WTC11 (cell line): ENCODE measurements around the gene NDST3. TPM values are rescaled to one million over a fixed set of nuclear protein-coding genes. Genes with fewer than 3 reads are reported as not detected.

Experiments used
- ATAC-seq: fragments of 200-7000 bp; cut with Tn5 transposase; 2 replicates; pipeline ENCODE4 v1.10.0; 2021; ENCODE audit warnings: mild to moderate bottlenecking, moderate library complexity
- CTCF ChIA-PET: fragments of 300-600 bp; sonication (Branson Sonifier 250); formaldehyde crosslinking; loops from one replicate; lab custom pipeline; 2021; ENCODE audit warnings: antibody characterized with exemption; lab: Charles Lee
- POLR2A ChIA-PET: fragments of 350-600 bp; sonication (Branson Sonifier 250); formaldehyde crosslinking; loops from one replicate; lab custom pipeline; 2021; ENCODE audit warnings: antibody characterized with exemption; lab: Charles Lee
- DNase-seq: peaks from one replicate; pipeline ENCODE4 v3.0.0; 2021; ENCODE audit warnings: low spot score
- H3K27ac Mint-ChIP-seq: 2 replicates; pipeline ENCODE4 v1.8.0; 2021; ENCODE audit warnings: mixed read lengths
- H3K27me3 Mint-ChIP-seq: 2 replicates; pipeline ENCODE4 v1.8.0; 2021; ENCODE audit warnings: low read depth, mild to moderate bottlenecking, moderate library complexity, mixed read lengths
- H3K36me3 Mint-ChIP-seq: 2 replicates; pipeline ENCODE4 v1.8.0; 2021; ENCODE audit warnings: mixed read lengths
- H3K4me1 Mint-ChIP-seq: 2 replicates; pipeline ENCODE4 v1.8.0; 2022; ENCODE audit warnings: mixed read lengths
- H3K4me3 Mint-ChIP-seq: 2 replicates; pipeline ENCODE4 v1.8.0; 2021; ENCODE audit warnings: mild to moderate bottlenecking, moderate library complexity, mixed read lengths
- H3K9me3 Mint-ChIP-seq: 2 replicates; pipeline ENCODE4 v1.8.0; 2021; ENCODE audit warnings: mixed read lengths
- CBFB ChIP-seq: sonication (generic); formaldehyde crosslinking; IDR thresholded peaks from 2 replicates; pipeline ENCODE4 v1.8.1; 2022; ENCODE audit warnings: mild to moderate bottlenecking, low read depth, missing genetic modification reagents
- ETV6 ChIP-seq: sonication (generic); formaldehyde crosslinking; IDR thresholded peaks from 2 replicates; pipeline ENCODE4 v1.8.1; 2022; ENCODE audit warnings: mild to moderate bottlenecking, missing genetic modification reagents
- FOXK1 ChIP-seq: sonication (generic); formaldehyde crosslinking; IDR thresholded peaks from 2 replicates; pipeline ENCODE4 v1.8.0; 2022; ENCODE audit warnings: mild to moderate bottlenecking, moderate library complexity, missing genetic modification reagents
- JAZF1 ChIP-seq: fragments of 250-450 bp; sonication (Bioruptor Pico); IDR thresholded peaks from 2 replicates; pipeline ENCODE4 v1.9.0; 2021; ENCODE audit warnings: moderate library complexity, mild to moderate bottlenecking, inconsistent platforms
- NFYB ChIP-seq: sonication (generic); formaldehyde crosslinking; conservative IDR thresholded peaks from 2 replicates; pipeline ENCODE4 v1.8.0; 2022; ENCODE audit warnings: low read depth, missing genetic modification reagents
- OVOL2 ChIP-seq: fragments of 250-450 bp; sonication (Bioruptor Pico); IDR thresholded peaks from 2 replicates; pipeline ENCODE4 v1.9.0; 2021; ENCODE audit warnings: mild to moderate bottlenecking, borderline replicate concordance
- SMAD3 ChIP-seq: sonication (generic); formaldehyde crosslinking; IDR thresholded peaks from 2 replicates; pipeline ENCODE4 v1.8.0; 2022; ENCODE audit warnings: missing genetic modification reagents, mild to moderate bottlenecking, borderline replicate concordance
- SP1 ChIP-seq: sonication (generic); formaldehyde crosslinking; conservative IDR thresholded peaks from 2 replicates; pipeline ENCODE4 v1.8.1; 2022; ENCODE audit warnings: missing genetic modification reagents
- ZNF121 ChIP-seq: sonication (generic); formaldehyde crosslinking; IDR thresholded peaks from 2 replicates; pipeline ENCODE4 v1.8.0; 2023; ENCODE audit warnings: missing genetic modification reagents
- ZNF219 ChIP-seq: sonication (generic); formaldehyde crosslinking; IDR thresholded peaks from 2 replicates; pipeline ENCODE4 v1.8.0; 2023; ENCODE audit warnings: missing genetic modification reagents, mild to moderate bottlenecking, borderline replicate concordance
- total RNA-seq: library from RNA; stranded (reverse); gene quantifications from 3 replicates; pipeline ENCODE4 v1.2.3, GENCODE V29; 2021
- TF ChIP-seq, protein P1 (sequence below): fragments of 200-600 bp; IDR thresholded peaks from 2 replicates; pipeline ENCODE4 v1.8.0; 2022; ENCODE audit warnings: antibody characterized with exemption
- TF ChIP-seq, protein P2 (sequence below): fragments of 250-450 bp; sonication (Bioruptor Pico); IDR thresholded peaks from 2 replicates; pipeline ENCODE4 v1.8.0; 2021; ENCODE audit warnings: mild to moderate bottlenecking
- TF ChIP-seq, protein P3 (sequence below): fragments of 250-450 bp; sonication (Bioruptor Pico); IDR thresholded peaks from 2 replicates; pipeline ENCODE4 v1.9.0; 2021; ENCODE audit warnings: mild to moderate bottlenecking
- TF ChIP-seq, protein P4 (sequence below): sonication (generic); formaldehyde crosslinking; conservative IDR thresholded peaks from 2 replicates; pipeline ENCODE4 v1.8.1; 2023; ENCODE audit warnings: mild to moderate bottlenecking, low read depth, missing genetic modification reagents, moderate library complexity
- TF ChIP-seq, protein P5 (sequence below): sonication (generic); formaldehyde crosslinking; IDR thresholded peaks from 2 replicates; pipeline ENCODE4 v1.8.1; 2023; ENCODE audit warnings: mild to moderate bottlenecking, missing genetic modification reagents
- TF ChIP-seq, protein P6 (sequence below): sonication (generic); formaldehyde crosslinking; IDR thresholded peaks from 2 replicates; pipeline ENCODE4 v1.8.1; 2023; ENCODE audit warnings: mild to moderate bottlenecking, moderate library complexity, missing genetic modification reagents
- TF ChIP-seq, protein P7 (sequence below): sonication (generic); formaldehyde crosslinking; IDR thresholded peaks from 2 replicates; pipeline ENCODE4 v1.8.0; 2023; ENCODE audit warnings: mild to moderate bottlenecking, missing genetic modification reagents

Gene NDST3
- total RNA-seq, 1 experiment from 2014 or later = 0.37 TPM

DNA sequence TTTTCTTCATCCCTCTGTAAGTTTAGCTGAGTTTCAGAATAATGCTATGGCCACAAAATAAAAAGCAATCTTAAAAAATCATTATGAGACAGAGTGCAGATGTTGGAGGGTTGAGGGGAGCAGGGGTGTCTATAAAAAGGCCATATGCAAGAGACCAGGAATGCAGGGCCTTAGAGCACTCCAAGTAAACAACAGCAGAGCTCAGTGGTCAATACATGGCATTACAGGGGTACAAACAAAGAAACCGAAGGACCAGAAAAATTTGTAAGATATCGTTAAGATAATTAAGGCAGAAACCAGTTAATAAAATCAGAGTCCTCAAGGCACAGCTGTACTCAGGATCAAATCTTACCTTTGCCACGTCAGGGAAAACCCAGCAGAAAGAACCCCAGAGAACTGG lies 28.4 kb upstream of the NDST3 start:
- Mint-ChIP-seq H3K4me1 (peaks cover 5% of the 10 kb centered on the region; the same call in 1 of the 2 replicates), H3K36me3 (no peaks in the 10 kb centered on the region), H3K27me3 (no peaks in the 10 kb centered on the region), H3K9me3 (peaks cover 5% of the 10 kb centered on the region; the same call in 1 of the 2 replicates), H3K27ac (no peak overlapping the region), H3K4me3 (no peak overlapping the region)
- POLR2A ChIA-PET = interaction anchor here (0.7 kb wide), 1 partner anchor 1199 kb away, joined by 6 read pairs; no protein-coding TSS in a partner anchor
- DNase-seq (no peak), ATAC-seq (peak; percentile 90)
- TF ChIP-seq, protein P1, sequence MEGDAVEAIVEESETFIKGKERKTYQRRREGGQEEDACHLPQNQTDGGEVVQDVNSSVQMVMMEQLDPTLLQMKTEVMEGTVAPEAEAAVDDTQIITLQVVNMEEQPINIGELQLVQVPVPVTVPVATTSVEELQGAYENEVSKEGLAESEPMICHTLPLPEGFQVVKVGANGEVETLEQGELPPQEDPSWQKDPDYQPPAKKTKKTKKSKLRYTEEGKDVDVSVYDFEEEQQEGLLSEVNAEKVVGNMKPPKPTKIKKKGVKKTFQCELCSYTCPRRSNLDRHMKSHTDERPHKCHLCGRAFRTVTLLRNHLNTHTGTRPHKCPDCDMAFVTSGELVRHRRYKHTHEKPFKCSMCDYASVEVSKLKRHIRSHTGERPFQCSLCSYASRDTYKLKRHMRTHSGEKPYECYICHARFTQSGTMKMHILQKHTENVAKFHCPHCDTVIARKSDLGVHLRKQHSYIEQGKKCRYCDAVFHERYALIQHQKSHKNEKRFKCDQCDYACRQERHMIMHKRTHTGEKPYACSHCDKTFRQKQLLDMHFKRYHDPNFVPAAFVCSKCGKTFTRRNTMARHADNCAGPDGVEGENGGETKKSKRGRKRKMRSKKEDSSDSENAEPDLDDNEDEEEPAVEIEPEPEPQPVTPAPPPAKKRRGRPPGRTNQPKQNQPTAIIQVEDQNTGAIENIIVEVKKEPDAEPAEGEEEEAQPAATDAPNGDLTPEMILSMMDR = peak; percentile 31; the same call in 1 of the 2 replicates
- TF ChIP-seq, protein P2, sequence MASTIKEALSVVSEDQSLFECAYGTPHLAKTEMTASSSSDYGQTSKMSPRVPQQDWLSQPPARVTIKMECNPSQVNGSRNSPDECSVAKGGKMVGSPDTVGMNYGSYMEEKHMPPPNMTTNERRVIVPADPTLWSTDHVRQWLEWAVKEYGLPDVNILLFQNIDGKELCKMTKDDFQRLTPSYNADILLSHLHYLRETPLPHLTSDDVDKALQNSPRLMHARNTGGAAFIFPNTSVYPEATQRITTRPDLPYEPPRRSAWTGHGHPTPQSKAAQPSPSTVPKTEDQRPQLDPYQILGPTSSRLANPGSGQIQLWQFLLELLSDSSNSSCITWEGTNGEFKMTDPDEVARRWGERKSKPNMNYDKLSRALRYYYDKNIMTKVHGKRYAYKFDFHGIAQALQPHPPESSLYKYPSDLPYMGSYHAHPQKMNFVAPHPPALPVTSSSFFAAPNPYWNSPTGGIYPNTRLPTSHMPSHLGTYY (CRISPR knock-in tag) = no peak
- TF ChIP-seq SMAD3 (CRISPR knock-in tag) = no peak
- CTCF ChIA-PET = interaction anchor here (1.0 to 1.9 kb wide), 5 partner anchors 12 to 234 kb away, joined by 3 to 7 read pairs (median 3); partner anchors contain the start of gene NDST3

DNA sequence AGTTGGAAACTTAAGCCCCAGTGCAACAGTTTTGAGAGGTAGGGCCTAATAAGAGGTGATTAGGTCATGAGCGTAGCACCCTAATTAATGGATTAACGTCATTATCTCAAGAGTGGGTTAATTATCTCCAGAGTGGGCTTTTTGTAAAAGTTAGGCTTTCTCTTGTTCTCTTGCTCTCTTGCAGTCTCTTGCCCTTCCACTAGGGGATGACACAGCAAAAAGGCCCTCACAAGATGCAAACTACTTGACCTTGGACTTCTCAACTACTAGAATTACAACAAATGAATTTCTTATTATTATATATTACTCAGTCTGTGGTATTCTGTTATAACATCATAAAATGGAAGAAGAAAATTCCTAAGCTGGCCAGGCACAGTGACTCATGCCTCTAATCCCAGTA lies 22.1 kb upstream of the NDST3 start:
- POLR2A ChIA-PET = no interaction called here
- peaks cover 12% of the 10 kb centered on the region for H3K9me3 Mint-ChIP-seq
- CTCF ChIA-PET = interaction anchor here (0.6 kb wide), 1 partner anchor 9 kb away, joined by 3 read pairs; no protein-coding TSS in a partner anchor
- no peaks in the 10 kb centered on the region for H3K27me3 Mint-ChIP-seq
- no peaks in the 10 kb centered on the region for H3K36me3 Mint-ChIP-seq
- peaks cover 7% of the 10 kb centered on the region; the same call in 1 of the 2 replicates for H3K4me1 Mint-ChIP-seq
- H3K27ac Mint-ChIP-seq = no peak overlapping the region
- DNase-seq (no peak), ATAC-seq (no peak)
- H3K4me3 Mint-ChIP-seq = no peak overlapping the region
- TF ChIP-seq ZNF219 (no peak), FOXK1 (CRISPR knock-in tag) (no peak), CBFB (CRISPR knock-in tag) (no peak), ZNF121 (no peak), SMAD3 (CRISPR knock-in tag) (no peak), SP1 (CRISPR knock-in tag) (no peak), ETV6 (CRISPR knock-in tag) (no peak), OVOL2 (no peak), JAZF1 (CRISPR knock-in tag) (no peak), NFYB (CRISPR knock-in tag) (no peak)
- TF ChIP-seq, protein P3, sequence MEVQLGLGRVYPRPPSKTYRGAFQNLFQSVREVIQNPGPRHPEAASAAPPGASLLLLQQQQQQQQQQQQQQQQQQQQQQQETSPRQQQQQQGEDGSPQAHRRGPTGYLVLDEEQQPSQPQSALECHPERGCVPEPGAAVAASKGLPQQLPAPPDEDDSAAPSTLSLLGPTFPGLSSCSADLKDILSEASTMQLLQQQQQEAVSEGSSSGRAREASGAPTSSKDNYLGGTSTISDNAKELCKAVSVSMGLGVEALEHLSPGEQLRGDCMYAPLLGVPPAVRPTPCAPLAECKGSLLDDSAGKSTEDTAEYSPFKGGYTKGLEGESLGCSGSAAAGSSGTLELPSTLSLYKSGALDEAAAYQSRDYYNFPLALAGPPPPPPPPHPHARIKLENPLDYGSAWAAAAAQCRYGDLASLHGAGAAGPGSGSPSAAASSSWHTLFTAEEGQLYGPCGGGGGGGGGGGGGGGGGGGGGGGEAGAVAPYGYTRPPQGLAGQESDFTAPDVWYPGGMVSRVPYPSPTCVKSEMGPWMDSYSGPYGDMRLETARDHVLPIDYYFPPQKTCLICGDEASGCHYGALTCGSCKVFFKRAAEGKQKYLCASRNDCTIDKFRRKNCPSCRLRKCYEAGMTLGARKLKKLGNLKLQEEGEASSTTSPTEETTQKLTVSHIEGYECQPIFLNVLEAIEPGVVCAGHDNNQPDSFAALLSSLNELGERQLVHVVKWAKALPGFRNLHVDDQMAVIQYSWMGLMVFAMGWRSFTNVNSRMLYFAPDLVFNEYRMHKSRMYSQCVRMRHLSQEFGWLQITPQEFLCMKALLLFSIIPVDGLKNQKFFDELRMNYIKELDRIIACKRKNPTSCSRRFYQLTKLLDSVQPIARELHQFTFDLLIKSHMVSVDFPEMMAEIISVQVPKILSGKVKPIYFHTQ = no peak
- TF ChIP-seq, protein P4, sequence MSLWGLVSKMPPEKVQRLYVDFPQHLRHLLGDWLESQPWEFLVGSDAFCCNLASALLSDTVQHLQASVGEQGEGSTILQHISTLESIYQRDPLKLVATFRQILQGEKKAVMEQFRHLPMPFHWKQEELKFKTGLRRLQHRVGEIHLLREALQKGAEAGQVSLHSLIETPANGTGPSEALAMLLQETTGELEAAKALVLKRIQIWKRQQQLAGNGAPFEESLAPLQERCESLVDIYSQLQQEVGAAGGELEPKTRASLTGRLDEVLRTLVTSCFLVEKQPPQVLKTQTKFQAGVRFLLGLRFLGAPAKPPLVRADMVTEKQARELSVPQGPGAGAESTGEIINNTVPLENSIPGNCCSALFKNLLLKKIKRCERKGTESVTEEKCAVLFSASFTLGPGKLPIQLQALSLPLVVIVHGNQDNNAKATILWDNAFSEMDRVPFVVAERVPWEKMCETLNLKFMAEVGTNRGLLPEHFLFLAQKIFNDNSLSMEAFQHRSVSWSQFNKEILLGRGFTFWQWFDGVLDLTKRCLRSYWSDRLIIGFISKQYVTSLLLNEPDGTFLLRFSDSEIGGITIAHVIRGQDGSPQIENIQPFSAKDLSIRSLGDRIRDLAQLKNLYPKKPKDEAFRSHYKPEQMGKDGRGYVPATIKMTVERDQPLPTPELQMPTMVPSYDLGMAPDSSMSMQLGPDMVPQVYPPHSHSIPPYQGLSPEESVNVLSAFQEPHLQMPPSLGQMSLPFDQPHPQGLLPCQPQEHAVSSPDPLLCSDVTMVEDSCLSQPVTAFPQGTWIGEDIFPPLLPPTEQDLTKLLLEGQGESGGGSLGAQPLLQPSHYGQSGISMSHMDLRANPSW = no peak
- TF ChIP-seq, protein P5, sequence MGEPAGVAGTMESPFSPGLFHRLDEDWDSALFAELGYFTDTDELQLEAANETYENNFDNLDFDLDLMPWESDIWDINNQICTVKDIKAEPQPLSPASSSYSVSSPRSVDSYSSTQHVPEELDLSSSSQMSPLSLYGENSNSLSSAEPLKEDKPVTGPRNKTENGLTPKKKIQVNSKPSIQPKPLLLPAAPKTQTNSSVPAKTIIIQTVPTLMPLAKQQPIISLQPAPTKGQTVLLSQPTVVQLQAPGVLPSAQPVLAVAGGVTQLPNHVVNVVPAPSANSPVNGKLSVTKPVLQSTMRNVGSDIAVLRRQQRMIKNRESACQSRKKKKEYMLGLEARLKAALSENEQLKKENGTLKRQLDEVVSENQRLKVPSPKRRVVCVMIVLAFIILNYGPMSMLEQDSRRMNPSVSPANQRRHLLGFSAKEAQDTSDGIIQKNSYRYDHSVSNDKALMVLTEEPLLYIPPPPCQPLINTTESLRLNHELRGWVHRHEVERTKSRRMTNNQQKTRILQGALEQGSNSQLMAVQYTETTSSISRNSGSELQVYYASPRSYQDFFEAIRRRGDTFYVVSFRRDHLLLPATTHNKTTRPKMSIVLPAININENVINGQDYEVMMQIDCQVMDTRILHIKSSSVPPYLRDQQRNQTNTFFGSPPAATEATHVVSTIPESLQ (CRISPR knock-in tag) = no peak
- TF ChIP-seq, protein P2 (CRISPR knock-in tag) = no peak
- TF ChIP-seq, protein P6, sequence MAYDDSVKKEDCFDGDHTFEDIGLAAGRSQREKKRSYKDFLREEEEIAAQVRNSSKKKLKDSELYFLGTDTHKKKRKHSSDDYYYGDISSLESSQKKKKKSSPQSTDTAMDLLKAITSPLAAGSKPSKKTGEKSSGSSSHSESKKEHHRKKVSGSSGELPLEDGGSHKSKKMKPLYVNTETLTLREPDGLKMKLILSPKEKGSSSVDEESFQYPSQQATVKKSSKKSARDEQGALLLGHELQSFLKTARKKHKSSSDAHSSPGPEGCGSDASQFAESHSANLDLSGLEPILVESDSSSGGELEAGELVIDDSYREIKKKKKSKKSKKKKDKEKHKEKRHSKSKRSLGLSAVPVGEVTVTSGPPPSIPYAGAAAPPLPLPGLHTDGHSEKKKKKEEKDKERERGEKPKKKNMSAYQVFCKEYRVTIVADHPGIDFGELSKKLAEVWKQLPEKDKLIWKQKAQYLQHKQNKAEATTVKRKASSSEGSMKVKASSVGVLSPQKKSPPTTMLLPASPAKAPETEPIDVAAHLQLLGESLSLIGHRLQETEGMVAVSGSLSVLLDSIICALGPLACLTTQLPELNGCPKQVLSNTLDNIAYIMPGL (CRISPR knock-in tag) = no peak
- TF ChIP-seq, protein P7, sequence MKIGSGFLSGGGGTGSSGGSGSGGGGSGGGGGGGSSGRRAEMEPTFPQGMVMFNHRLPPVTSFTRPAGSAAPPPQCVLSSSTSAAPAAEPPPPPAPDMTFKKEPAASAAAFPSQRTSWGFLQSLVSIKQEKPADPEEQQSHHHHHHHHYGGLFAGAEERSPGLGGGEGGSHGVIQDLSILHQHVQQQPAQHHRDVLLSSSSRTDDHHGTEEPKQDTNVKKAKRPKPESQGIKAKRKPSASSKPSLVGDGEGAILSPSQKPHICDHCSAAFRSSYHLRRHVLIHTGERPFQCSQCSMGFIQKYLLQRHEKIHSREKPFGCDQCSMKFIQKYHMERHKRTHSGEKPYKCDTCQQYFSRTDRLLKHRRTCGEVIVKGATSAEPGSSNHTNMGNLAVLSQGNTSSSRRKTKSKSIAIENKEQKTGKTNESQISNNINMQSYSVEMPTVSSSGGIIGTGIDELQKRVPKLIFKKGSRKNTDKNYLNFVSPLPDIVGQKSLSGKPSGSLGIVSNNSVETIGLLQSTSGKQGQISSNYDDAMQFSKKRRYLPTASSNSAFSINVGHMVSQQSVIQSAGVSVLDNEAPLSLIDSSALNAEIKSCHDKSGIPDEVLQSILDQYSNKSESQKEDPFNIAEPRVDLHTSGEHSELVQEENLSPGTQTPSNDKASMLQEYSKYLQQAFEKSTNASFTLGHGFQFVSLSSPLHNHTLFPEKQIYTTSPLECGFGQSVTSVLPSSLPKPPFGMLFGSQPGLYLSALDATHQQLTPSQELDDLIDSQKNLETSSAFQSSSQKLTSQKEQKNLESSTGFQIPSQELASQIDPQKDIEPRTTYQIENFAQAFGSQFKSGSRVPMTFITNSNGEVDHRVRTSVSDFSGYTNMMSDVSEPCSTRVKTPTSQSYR (CRISPR knock-in tag) = no peak
